HepG2 (cell line): ENCODE results near the gene STK4. TPM values are rescaled to one million over a fixed set of nuclear protein-coding genes. Genes with fewer than 3 reads are reported as not detected.

Experiments
- AGO1 ChIP-seq: fragments of 200-400 bp; formaldehyde crosslinking; IDR thresholded peaks from 2 replicates; pipeline ENCODE4 v1.6.1; 2017; ENCODE audit warnings: mild to moderate bottlenecking, low read depth, low read length, moderate library complexity; ENCODE audit not compliant: poor library complexity, severe bottlenecking
- AGO2 ChIP-seq: fragments of 200-400 bp; formaldehyde crosslinking; optimal IDR thresholded peaks from 2 replicates; pipeline ENCODE3; 2017; ENCODE audit warnings: mild to moderate bottlenecking, low read depth, low read length, moderate library complexity
- ASH2L ChIP-seq: fragments of 300-600, 200-600 bp; sonication (generic); IDR thresholded peaks from 2 replicates; pipeline ENCODE4 v1.7.0; 2017; ENCODE audit warnings: low read depth, mild to moderate bottlenecking, moderate library complexity, mixed read lengths, low read length; ENCODE audit not compliant: insufficient read length
- ATRX ChIP-seq: sonication (generic); formaldehyde crosslinking; IDR thresholded peaks from 2 replicates; pipeline ENCODE4 v1.4.0; 2020; ENCODE audit warnings: missing genetic modification reagents, borderline replicate concordance
- CEBPB ChIP-seq: IDR thresholded peaks from 2 replicates; pipeline ENCODE4 v1.6.1; 2011; ENCODE audit warnings: low read depth, low read length, improper control_type of control experiment, borderline replicate concordance
- FOXA1 ChIP-seq, 2 experiments: fragments of 450-650 bp in 1 of 2; sonication (generic) in 1 of 2; formaldehyde crosslinking in 1 of 2; IDR thresholded peaks; 2 replicates each; pipeline versions ENCODE4 v1.4.0 to v1.6.1; 2016 to 2020; ENCODE audit warnings: missing genetic modification reagents in 1 of 2
- HHEX ChIP-seq: IDR thresholded peaks from 2 replicates; pipeline ENCODE4 v1.6.1; 2016; ENCODE audit warnings: control low read depth
- HOXA3 ChIP-seq: sonication (generic); formaldehyde crosslinking; IDR thresholded peaks from 2 replicates; pipeline ENCODE4 v1.5.0; 2020; ENCODE audit warnings: missing genetic modification reagents
- MIER3 ChIP-seq: IDR thresholded peaks from 2 replicates; pipeline ENCODE4 v1.6.1; 2016; ENCODE audit warnings: missing compliant biosample characterization, borderline replicate concordance
- NFE2 ChIP-seq: sonication (generic); formaldehyde crosslinking; IDR thresholded peaks from 2 replicates; pipeline ENCODE4 v1.4.0; 2020; ENCODE audit warnings: missing genetic modification reagents
- NR2C2 ChIP-seq: sonication (generic); formaldehyde crosslinking; IDR thresholded peaks from 2 replicates; pipeline ENCODE4 v1.4.0; 2020; ENCODE audit warnings: missing genetic modification reagents, mild to moderate bottlenecking, moderate library complexity, borderline replicate concordance
- RAD21 ChIP-seq: fragments of 450-650 bp; formaldehyde crosslinking; IDR thresholded peaks from 2 replicates; pipeline ENCODE4 v1.5.0; 2020; ENCODE audit warnings: mild to moderate bottlenecking
- TBX3 ChIP-seq: fragments of 450-650 bp; IDR thresholded peaks from 2 replicates; pipeline ENCODE4 v1.6.1; 2017; ENCODE audit warnings: antibody characterized with exemption, mild to moderate bottlenecking, inconsistent platforms, borderline replicate concordance
- TCF12 ChIP-seq, 2 experiments: fragments of 450-650 bp in 1 of 2; sonication (generic) in 1 of 2; formaldehyde crosslinking in 1 of 2; IDR thresholded peaks; 2 replicates each; pipeline versions ENCODE4 v1.6.1 to v1.8.0; 2017 to 2022; ENCODE audit warnings: antibody characterized with exemption in 1 of 2, mild to moderate bottlenecking in 1 of 2, missing genetic modification reagents in 1 of 2, moderate library complexity in 1 of 2
- TEAD3 ChIP-seq: optimal IDR thresholded peaks from 2 replicates; pipeline ENCODE3; 2016; ENCODE audit warnings: borderline replicate concordance
- ZBED4 ChIP-seq: sonication (generic); formaldehyde crosslinking; IDR thresholded peaks from 2 replicates; pipeline ENCODE4 v1.4.0; 2020; ENCODE audit warnings: missing genetic modification reagents, borderline replicate concordance
- ZFP90 ChIP-seq: sonication (generic); formaldehyde crosslinking; IDR thresholded peaks from 2 replicates; pipeline ENCODE4 v1.8.0; 2022; ENCODE audit warnings: missing genetic modification reagents, mild to moderate bottlenecking, inconsistent platforms, borderline replicate concordance
- ZNF333 ChIP-seq: sonication (generic); formaldehyde crosslinking; IDR thresholded peaks from 2 replicates; pipeline ENCODE4 v1.4.0; 2020; ENCODE audit warnings: mild to moderate bottlenecking, missing genetic modification reagents, borderline replicate concordance
- ZNF496 ChIP-seq: sonication (generic); formaldehyde crosslinking; IDR thresholded peaks from 2 replicates; pipeline ENCODE4 v1.8.1; 2023; ENCODE audit warnings: mild to moderate bottlenecking, moderate library complexity, missing genetic modification reagents; ENCODE audit not compliant: insufficient replicate concordance
- ZNF557 ChIP-seq: sonication (generic); formaldehyde crosslinking; IDR thresholded peaks from 2 replicates; pipeline ENCODE4 v1.4.0; 2020; ENCODE audit warnings: missing genetic modification reagents
- ZNF589 ChIP-seq: sonication (generic); formaldehyde crosslinking; conservative IDR thresholded peaks from 2 replicates; pipeline ENCODE4 v1.8.0; 2022; ENCODE audit warnings: mild to moderate bottlenecking, moderate library complexity, missing genetic modification reagents
- polyA plus RNA-seq, 8 experiments: library from polyadenylated mRNA; depleted of rRNA in 3 of 8; stranded (reverse) in 7 of 8; unstranded in 1 of 8; fragments of >200 nt; fragmentation: Illumina TruSeq in 4 of 8; extraction: Trizol in 4 of 8; gene quantifications; 2 replicates each; pipeline versions ENCODE4 v1.2.1 to v1.2.3, GENCODE V29; 2011 to 2016; ENCODE audit warnings: low read depth in 4 of 8, missing spikeins in 1 of 8, mixed read lengths in 1 of 8; ENCODE audit not compliant: insufficient read depth in 1 of 8
- total RNA-seq, 5 experiments: library from RNA; depleted of rRNA; stranded (reverse); fragments of >200 nt; fragmentation: Illumina TruSeq; extraction: Trizol; gene quantifications; 2 replicates each; pipeline ENCODE4 v1.2.3, GENCODE V29; 2016; ENCODE audit warnings: low read depth in 1 of 5
- TF ChIP-seq, protein P1 (sequence below): sonication (generic); formaldehyde crosslinking; IDR thresholded peaks from 2 replicates; pipeline ENCODE4 v1.4.0; 2020; ENCODE audit warnings: mild to moderate bottlenecking, missing genetic modification reagents
- TF ChIP-seq, protein P2 (sequence below): sonication (generic); formaldehyde crosslinking; IDR thresholded peaks from 2 replicates; pipeline ENCODE4 v1.4.0; 2020; ENCODE audit warnings: missing genetic modification reagents; ENCODE audit errors: not compliant biosample characterization

Gene STK4
- total and polyA plus RNA-seq, 2 of the 13 experiments (the other 11 are each of a cell fraction or from before 2014, with no cell fraction given): 25.6 to 38.3 TPM

DNA sequence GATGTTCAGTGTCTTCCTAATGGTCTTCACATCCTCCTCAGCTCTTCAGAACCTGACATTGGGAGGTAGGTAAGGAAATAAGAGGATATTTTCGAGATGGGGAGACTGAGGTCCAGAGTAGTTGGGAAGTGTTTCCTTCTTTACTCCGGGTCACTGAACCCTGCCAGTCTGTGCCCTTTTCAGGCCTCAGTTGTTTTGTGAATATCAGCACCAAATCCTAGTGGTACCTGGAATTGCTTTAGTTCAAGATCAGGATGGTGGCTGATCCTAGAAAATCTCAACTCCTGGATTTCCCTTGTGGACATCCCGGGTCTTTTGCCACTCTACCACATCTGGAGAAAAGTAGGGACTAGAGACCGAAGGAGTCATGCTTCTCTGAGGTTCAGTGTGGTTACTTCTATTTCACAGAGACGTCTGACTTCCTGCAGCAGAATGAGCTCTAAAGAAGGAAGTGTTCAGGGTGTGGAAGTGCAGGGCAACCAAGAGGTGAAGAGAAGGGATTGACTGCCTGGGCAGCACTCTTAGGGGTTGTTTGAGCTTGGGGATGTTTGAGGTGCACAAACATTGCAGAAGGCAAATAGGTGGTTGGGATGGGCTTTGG lies 995 bp downstream of the STK4 start (continued):
- TF ChIP-seq TCF12 (IDR thresholded peaks at IDR 0.05): no peak
- no peak for TF ChIP-seq TCF12 (CRISPR knock-in tag; IDR thresholded peaks at IDR 0.05)
- TF ChIP-seq ZBED4 (CRISPR knock-in tag): no peak
- no peak for TF ChIP-seq CEBPB
- TF ChIP-seq ZNF557 (CRISPR knock-in tag): no peak
- TF ChIP-seq NFE2 (CRISPR knock-in tag): no peak
- TF ChIP-seq ASH2L: no peak
- no peak for TF ChIP-seq RAD21
- peak; percentile 16 for TF ChIP-seq TEAD3 (CRISPR knock-in tag)
- TF ChIP-seq MIER3 (CRISPR knock-in tag): no peak
- TF ChIP-seq FOXA1 (IDR thresholded peaks at IDR 0.05): no peak
- TF ChIP-seq FOXA1 (CRISPR knock-in tag; IDR thresholded peaks at IDR 0.05): no peak
- peak; percentile 29; the same call in 1 of the 2 replicates for TF ChIP-seq HOXA3 (CRISPR knock-in tag)
- TF ChIP-seq, protein P1, sequence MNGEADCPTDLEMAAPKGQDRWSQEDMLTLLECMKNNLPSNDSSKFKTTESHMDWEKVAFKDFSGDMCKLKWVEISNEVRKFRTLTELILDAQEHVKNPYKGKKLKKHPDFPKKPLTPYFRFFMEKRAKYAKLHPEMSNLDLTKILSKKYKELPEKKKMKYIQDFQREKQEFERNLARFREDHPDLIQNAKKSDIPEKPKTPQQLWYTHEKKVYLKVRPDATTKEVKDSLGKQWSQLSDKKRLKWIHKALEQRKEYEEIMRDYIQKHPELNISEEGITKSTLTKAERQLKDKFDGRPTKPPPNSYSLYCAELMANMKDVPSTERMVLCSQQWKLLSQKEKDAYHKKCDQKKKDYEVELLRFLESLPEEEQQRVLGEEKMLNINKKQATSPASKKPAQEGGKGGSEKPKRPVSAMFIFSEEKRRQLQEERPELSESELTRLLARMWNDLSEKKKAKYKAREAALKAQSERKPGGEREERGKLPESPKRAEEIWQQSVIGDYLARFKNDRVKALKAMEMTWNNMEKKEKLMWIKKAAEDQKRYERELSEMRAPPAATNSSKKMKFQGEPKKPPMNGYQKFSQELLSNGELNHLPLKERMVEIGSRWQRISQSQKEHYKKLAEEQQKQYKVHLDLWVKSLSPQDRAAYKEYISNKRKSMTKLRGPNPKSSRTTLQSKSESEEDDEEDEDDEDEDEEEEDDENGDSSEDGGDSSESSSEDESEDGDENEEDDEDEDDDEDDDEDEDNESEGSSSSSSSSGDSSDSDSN (CRISPR knock-in tag): 0 out of 2 replicates have a peak, but pooled peaks have one; percentile 27
- TF ChIP-seq AGO1: no peak
- no peak for TF ChIP-seq HHEX (CRISPR knock-in tag)
- TF ChIP-seq ZNF589: no peak
- no peak for TF ChIP-seq ZNF333
- TF ChIP-seq ATRX (CRISPR knock-in tag): no peak
- TF ChIP-seq AGO2: no peak
- TF ChIP-seq ZNF496 (CRISPR knock-in tag): no peak
- TF ChIP-seq ZFP90 (CRISPR knock-in tag): no peak
- no peak for TF ChIP-seq NR2C2 (CRISPR knock-in tag)
- no peak for TF ChIP-seq TBX3
- TF ChIP-seq, protein P2, sequence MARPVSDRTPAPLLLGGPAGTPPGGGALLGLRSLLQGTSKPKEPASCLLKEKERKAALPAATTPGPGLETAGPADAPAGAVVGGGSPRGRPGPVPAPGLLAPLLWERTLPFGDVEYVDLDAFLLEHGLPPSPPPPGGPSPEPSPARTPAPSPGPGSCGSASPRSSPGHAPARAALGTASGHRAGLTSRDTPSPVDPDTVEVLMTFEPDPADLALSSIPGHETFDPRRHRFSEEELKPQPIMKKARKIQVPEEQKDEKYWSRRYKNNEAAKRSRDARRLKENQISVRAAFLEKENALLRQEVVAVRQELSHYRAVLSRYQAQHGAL (CRISPR knock-in tag): no peak
